A549 treated with RU486 at 1 μM for 4 hours (cell line): ENCODE data around the gene METTL8. TPM values are rescaled to one million over a fixed set of nuclear protein-coding genes. Genes with fewer than 3 reads are reported as not detected.

Experiments
- total RNA-seq: library from RNA; stranded (reverse); fragments of 200-300 nt; extraction: Qiagen RNA extraction; gene quantifications from 5 replicates; pipeline ENCODE4 v1.2.3, GENCODE V29; 2022; ENCODE audit warnings: low read depth

Gene METTL8, protein sequence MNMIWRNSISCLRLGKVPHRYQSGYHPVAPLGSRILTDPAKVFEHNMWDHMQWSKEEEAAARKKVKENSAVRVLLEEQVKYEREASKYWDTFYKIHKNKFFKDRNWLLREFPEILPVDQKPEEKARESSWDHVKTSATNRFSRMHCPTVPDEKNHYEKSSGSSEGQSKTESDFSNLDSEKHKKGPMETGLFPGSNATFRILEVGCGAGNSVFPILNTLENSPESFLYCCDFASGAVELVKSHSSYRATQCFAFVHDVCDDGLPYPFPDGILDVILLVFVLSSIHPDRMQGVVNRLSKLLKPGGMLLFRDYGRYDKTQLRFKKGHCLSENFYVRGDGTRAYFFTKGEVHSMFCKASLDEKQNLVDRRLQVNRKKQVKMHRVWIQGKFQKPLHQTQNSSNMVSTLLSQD
- total RNA-seq = 20.1 to 30.0 TPM (median 26.7 TPM) in 5 replicates

GRCh38 chr2:171433763-171434012 lies at the start of gene METTL8:
METTL8 (minus strand) TSS chr2:171433990; CDS start chr2:171392185, 41,805 bp downstream.

GRCh38 chr2:171434013-171434989 lies 511 bp upstream of the METTL8 start, which contains the start of gene DCAF17:
DCAF17 (plus strand) TSS chr2:171434226; CDS start chr2:171434578, 352 bp downstream.

Other genes with a start within 250 kb of the METTL8 start
- 5.4 to 10.8 TPM (median 9.7 TPM) in 5 replicates for gene DCAF17, start 236 bp upstream of the METTL8 start, total RNA-seq
- 26.5 to 35.6 TPM (median 31.6 TPM) in 5 replicates for gene CYBRD1, start 88.5 kb upstream of the METTL8 start, total RNA-seq